Uterus (tissue), 4 donors: ENCODE data around the gene IRF8. TPM values are rescaled to one million over a fixed set of nuclear protein-coding genes. Genes with fewer than 3 reads are reported as not detected.

Source experiments
- DNase-seq, 2 donors: peaks; one replicate each; pipeline ENCODE4 v3.0.0-alpha.2; 2019 to 2020
- H3K27ac ChIP-seq, 2 donors: fragments of 200-600 bp; sonication (generic); 1 replicate in 1 of 2; 2 replicates in 1 of 2; pipeline ENCODE4 v1.5.1; 2016 to 2018
- H3K27me3 ChIP-seq, 2 donors: fragments of 200-600 bp; sonication (generic); one replicate each; pipeline ENCODE4 v1.5.1; 2018 to 2019; ENCODE audit warnings: control low read depth in 1 of 2
- H3K36me3 ChIP-seq, 2 donors: fragments of 200-600 bp; sonication (generic); one replicate each; pipeline ENCODE4 v1.5.1; 2019; ENCODE audit warnings: control low read depth in 1 of 2
- H3K4me1 ChIP-seq, 2 donors: fragments of 200-600 bp; sonication (generic); one replicate each; pipeline ENCODE4 v1.5.1; 2018 to 2019; ENCODE audit warnings: control low read depth in 1 of 2
- H3K4me3 ChIP-seq, 2 donors: fragments of 200-600 bp; sonication (generic); 1 replicate in 1 of 2; 2 replicates in 1 of 2; pipeline ENCODE4 v1.5.1; 2018 to 2019; ENCODE audit warnings: mild to moderate bottlenecking in 1 of 2
- H3K9me3 ChIP-seq, 2 donors: fragments of 200-600 bp; sonication (generic); one replicate each; pipeline ENCODE4 v1.5.1; 2019; ENCODE audit warnings: control low read depth in 1 of 2
- POLR2A ChIP-seq, 2 donors: fragments of 450-650 bp; IDR thresholded peaks; one replicate each; pipeline ENCODE4 v1.6.1; 2016; ENCODE audit warnings: antibody characterized with exemption in 2 of 2, mild to moderate bottlenecking in 1 of 2, moderate library complexity in 1 of 2
- intact Hi-C: fragments of 100-400 bp; cut with DNase I; formaldehyde crosslinking; loops from one replicate; pipeline ENCODE4 v1.15.1; 2023; ENCODE audit warnings: low total_unique reads
- total RNA-seq, 4 donors: library from RNA; depleted of rRNA in 3 of 4; stranded (reverse); fragments of >200 nt in 3 of 4; gene quantifications; one replicate each; pipeline versions ENCODE4 v1.1.0 to v1.2.4, GENCODE V29; 2014 to 2023
- TF ChIP-seq, protein P1 (sequence below), 4 experiments: fragments of 200-600 bp in 2 of 4; fragments of 450-650 bp in 2 of 4; sonication (generic) in 2 of 4; IDR thresholded peaks; one replicate each; pipeline ENCODE4 v1.5.1; 2016 to 2019; ENCODE audit warnings: antibody characterized with exemption in 4 of 4, mild to moderate bottlenecking in 2 of 4, moderate library complexity in 1 of 4
- donor health status: DM: yes; HTN: yes; CAD: no.

IRF8 gene
- total RNA-seq, 4 donors from 2014 or later: 3.7 to 17.3 (median 3.8) TPM; not detected in 1

DNA sequence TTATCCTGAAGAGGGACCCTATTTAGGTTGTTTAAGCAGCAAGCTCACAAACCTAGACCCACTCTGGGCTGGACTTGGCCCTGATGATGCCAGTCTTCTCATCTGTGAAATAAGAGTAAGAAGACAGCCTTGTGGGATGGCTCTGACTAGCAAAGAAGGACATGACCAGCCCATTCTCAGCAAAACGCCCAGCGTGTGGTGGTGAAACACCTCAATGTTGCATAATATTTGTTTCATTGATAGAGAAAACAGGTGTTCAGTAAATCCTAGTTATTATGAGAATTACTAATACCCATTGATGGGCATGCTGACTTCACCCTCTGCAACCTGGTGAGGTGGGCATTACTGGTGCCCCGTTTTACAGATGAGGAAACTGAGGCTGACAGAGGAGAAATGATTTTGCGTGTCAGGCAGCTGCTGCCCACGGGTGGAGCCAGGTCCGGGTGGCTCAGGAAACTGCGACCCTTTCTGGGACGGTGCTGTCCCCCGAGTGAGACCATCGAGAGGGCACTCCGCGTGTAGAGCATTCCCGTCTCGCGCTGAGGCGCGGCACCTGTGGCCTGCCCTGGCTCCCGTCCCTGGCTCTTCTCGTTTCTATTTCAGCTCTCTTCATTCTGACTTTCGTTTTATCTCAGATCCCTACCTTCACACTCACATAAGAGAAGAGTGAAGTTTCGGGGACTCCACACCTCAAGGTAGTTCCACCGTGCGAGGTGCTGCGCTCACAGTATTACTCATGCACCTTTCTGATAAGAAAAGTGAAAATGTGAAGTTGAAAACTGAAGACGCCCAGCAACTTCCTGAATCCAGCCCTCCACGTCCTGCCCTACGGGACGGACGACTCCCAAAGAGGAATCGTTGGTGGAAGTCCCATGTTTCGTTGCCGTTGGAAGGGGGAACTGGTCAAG is 48.5 kb downstream of the IRF8 start:
- no peaks in the 10 kb centered on the region for H3K36me3 ChIP-seq
- TF ChIP-seq, protein P1, sequence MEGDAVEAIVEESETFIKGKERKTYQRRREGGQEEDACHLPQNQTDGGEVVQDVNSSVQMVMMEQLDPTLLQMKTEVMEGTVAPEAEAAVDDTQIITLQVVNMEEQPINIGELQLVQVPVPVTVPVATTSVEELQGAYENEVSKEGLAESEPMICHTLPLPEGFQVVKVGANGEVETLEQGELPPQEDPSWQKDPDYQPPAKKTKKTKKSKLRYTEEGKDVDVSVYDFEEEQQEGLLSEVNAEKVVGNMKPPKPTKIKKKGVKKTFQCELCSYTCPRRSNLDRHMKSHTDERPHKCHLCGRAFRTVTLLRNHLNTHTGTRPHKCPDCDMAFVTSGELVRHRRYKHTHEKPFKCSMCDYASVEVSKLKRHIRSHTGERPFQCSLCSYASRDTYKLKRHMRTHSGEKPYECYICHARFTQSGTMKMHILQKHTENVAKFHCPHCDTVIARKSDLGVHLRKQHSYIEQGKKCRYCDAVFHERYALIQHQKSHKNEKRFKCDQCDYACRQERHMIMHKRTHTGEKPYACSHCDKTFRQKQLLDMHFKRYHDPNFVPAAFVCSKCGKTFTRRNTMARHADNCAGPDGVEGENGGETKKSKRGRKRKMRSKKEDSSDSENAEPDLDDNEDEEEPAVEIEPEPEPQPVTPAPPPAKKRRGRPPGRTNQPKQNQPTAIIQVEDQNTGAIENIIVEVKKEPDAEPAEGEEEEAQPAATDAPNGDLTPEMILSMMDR (IDR thresholded peaks at IDR 0.05): no peak
- TF ChIP-seq POLR2A (IDR thresholded peaks at IDR 0.05): no peak
- intact Hi-C loops: no loop called here
- H3K4me1 ChIP-seq: no peaks in the 10 kb centered on the region
- no peaks in the 10 kb centered on the region for H3K9me3 ChIP-seq
- H3K27ac ChIP-seq: no peak overlapping the region
- no peak for DNase-seq
- no peaks in the 10 kb centered on the region for H3K27me3 ChIP-seq
- H3K4me3 ChIP-seq: no peak overlapping the region

DNA sequence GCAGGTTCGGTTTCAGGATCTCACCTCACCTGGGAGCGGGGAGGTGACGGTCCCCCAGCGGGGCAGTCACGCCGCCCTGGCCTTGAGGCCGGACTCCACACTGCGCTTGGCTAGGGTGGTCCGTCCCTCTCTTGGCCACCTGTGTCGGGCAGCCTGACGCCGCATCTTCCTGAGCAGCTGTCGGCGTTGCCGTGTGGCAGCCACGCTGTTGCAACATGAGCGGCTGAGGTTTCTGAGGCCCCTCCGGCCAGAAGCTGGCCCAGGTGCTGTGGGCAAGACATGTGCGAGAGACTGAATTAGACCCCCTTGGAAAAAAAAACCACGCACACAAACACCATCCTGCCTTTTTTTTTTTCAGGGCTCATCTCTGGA is 49.2 kb downstream of the IRF8 start:
- DNase-seq: no peak
- Histone ChIP-seq H3K4me1 (no peaks in the 10 kb centered on the region), H3K27me3 (no peaks in the 10 kb centered on the region), H3K36me3 (no peaks in the 10 kb centered on the region), H3K27ac (no peak overlapping the region), H3K9me3 (no peaks in the 10 kb centered on the region), H3K4me3 (no peak overlapping the region)
- TF ChIP-seq POLR2A (IDR thresholded peaks at IDR 0.05): no peak
- TF ChIP-seq, protein P1 (IDR thresholded peaks at IDR 0.05): no peak
- intact Hi-C loops: no loop called here

DNA sequence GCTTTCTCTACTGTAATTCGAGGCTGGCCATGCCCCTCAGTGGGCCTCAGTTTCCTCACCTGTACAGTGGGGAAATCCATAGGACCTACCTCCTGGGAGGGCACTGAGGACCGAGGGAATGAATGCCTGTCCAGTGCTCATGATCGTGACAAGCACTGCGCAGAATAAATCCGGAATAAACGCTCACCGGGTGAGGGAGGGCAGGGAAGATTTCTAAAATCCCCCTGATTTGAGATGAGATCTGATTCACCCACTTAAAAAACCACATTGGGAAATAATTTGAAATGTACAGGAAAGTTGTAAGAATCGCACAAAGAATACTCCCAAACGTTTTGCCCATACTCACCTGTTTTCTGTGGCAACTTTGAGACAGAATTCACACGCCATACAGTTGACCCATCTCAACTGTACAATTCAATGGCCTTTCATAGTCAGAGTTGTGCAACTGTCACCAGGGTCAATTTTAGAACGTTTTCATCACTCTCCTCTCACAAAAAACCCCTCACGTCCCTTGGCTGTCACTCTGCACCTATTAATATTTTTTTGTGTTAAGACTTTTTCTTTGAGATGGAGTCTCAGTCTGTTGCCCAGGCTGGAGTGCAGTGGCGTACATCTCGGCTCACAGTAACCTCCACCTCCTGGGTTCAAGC is 49.8 kb downstream of the IRF8 start:
- no peaks in the 10 kb centered on the region for H3K27me3 ChIP-seq
- intact Hi-C loops: no loop called here
- no peaks in the 10 kb centered on the region for H3K9me3 ChIP-seq
- TF ChIP-seq POLR2A (IDR thresholded peaks at IDR 0.05): no peak
- no peak for DNase-seq
- no peak overlapping the region for H3K4me3 ChIP-seq
- H3K36me3 ChIP-seq: no peaks in the 10 kb centered on the region
- no peaks in the 10 kb centered on the region for H3K4me1 ChIP-seq
- H3K27ac ChIP-seq: no peak overlapping the region

DNA sequence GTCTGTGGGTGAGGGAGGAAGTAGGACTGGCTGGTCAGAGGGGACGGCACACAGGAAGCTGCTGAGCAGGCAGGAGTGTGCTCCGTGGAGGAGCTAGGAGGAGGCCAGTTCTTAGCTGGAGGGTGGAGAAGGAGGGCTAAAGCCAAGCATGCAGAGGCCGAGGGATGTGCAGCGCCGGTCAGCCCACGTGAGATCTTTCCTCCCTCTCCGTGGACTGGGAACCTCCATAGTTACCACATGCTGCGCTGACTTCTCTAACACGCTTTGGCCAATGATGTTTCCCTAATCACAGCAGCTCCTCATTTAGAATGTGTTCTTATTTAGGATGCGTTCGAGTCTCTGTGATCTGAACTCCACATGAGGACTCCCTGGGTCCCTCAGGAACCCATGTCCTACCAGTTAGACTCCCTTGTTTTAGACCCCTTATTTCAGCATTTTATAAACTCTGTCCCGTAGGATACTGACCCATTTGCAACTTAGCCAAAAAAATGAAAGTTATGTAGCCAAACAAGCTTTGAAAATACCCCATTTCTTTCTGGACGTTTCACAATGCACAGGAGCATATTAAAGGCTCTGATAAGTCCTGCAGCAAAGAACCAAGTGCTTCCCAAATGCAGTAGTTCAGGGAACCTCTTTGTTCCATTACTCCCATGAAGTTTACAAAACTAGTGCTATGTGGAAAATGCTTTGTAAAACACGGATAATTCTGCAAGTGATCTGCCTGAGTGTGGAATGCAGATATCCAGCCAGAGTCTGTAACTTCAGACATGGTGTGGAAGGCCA is 51.4 kb downstream of the IRF8 start:
- Histone ChIP-seq H3K27me3 (no peaks in the 10 kb centered on the region), H3K36me3 (no peaks in the 10 kb centered on the region), H3K4me3 (no peak overlapping the region), H3K27ac (no peak overlapping the region), H3K4me1 (no peaks in the 10 kb centered on the region), H3K9me3 (no peaks in the 10 kb centered on the region)
- intact Hi-C loops: no loop called here
- TF ChIP-seq, protein P1 (IDR thresholded peaks at IDR 0.05): no peak
- TF ChIP-seq POLR2A (IDR thresholded peaks at IDR 0.05): no peak
- DNase-seq: no peak

DNA sequence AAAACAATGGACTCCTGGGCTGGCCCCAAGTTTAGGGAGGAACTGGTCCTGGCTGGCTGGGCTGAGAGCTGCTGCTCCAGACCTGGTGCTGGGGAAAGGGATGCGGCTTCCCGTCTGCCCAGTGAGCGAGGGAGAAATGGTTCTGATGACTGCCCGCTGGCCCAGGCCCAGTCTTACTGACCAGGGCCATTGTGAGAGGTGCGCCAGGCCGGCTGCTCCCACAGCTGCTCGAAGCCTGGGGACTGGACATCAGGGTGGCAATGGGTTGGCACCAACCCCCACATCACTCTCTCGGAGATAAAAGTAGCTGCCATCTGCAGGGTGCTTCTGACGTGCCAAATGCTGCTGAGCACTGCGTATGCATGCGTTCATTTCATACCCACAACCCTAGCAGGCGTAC is 53.2 kb downstream of the IRF8 start:
- no peak overlapping the region for H3K4me3 ChIP-seq
- H3K9me3 ChIP-seq: no peaks in the 10 kb centered on the region
- TF ChIP-seq, protein P1 (IDR thresholded peaks at IDR 0.05): no peak
- TF ChIP-seq POLR2A (IDR thresholded peaks at IDR 0.05): no peak
- DNase-seq: no peak
- intact Hi-C loops: no loop called here
- H3K27me3 ChIP-seq: no peaks in the 10 kb centered on the region
- H3K27ac ChIP-seq: no peak overlapping the region
- no peaks in the 10 kb centered on the region for H3K36me3 ChIP-seq
- no peaks in the 10 kb centered on the region for H3K4me1 ChIP-seq
